ENCODE data around the gene ITPRIP. TPM values are rescaled to one million over a fixed set of nuclear protein-coding genes. Genes with fewer than 3 reads are reported as not detected.

The ITPRIP gene
- total RNA-seq, 2 donors from 2014 or later, result 55.6 to 59.2 TPM

GRCh38 chr10:104301907-104302690 lies 36.2 kb downstream of the ITPRIP start:
- Histone ChIP-seq H3K27ac (peak overlapping the region; percentile 96 to 97), H3K9me3 (no peaks in the 10 kb centered on the region), H3K4me1 (ENCODE audit: control insufficient read depth in 1 of 2, low read depth in 2 of 2) (peaks cover 25 to 68% of the 10 kb centered on the region in 2 donors), H3K27me3 (replicated peaks; ENCODE audit: insufficient read depth) (no peaks in the 10 kb centered on the region), H3K36me3 (no peaks in the 10 kb centered on the region), H3K4me3 (no peak overlapping the region)
- no peak for DNase-seq (ENCODE audit: low spot score)
- no peak for TF ChIP-seq CTCF (IDR thresholded peaks at IDR 0.05)
- ATAC-seq (ENCODE audit: insufficient number of reproducible peaks, low FRiP score, low read depth), result no peak

DNA sequence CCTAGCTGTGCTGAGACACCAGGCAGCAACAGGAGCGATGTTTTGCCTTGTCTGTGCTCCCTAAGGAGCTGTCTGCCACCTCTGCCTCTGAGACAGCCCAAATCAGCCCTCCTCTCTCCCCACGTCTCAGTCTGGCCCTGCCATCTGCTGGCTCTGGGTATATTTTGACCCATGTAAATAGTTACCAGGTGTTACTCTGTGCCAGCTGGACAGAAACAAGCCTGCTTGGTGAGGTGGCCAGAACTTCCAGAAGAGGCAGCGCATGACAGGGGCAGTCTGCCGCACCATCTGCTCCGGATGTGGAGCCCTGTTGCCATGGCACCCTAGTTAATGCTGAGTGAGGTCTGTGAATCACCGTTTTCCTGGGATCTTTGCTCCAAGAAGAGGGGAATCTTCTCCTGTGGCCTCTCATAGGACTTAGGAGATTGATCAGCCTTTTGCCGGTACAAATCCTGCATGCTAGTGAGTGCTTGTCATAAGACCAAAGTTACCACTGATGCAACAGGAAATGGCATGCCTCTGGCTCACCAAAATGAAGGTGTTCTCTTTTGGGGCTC lies 37.5 kb downstream of the ITPRIP start:
- no peak for TF ChIP-seq CTCF (IDR thresholded peaks at IDR 0.05)
- H3K4me3 ChIP-seq, result peak overlapping the region; percentile 47
- no peaks in the 10 kb centered on the region for H3K27me3 ChIP-seq (replicated peaks; ENCODE audit: insufficient read depth)
- H3K27ac ChIP-seq, result peak overlapping the region; percentile 96 to 97
- no peaks in the 10 kb centered on the region for H3K36me3 ChIP-seq
- H3K9me3 ChIP-seq, result no peaks in the 10 kb centered on the region
- ATAC-seq (ENCODE audit: insufficient number of reproducible peaks, low FRiP score, low read depth), result peak; percentile 65
- H3K4me1 ChIP-seq (ENCODE audit: control insufficient read depth in 1 of 2, low read depth in 2 of 2), result peaks cover 25 to 55% of the 10 kb centered on the region in 2 donors
- DNase-seq (ENCODE audit: low spot score), result peak; percentile 91

GRCh38 chr10:104300002-104300735 lies 38.1 kb downstream of the ITPRIP start:
- Histone ChIP-seq H3K36me3 (no peaks in the 10 kb centered on the region), H3K27ac (peak overlapping the region; percentile 96 to 97), H3K27me3 (replicated peaks; ENCODE audit: insufficient read depth) (no peaks in the 10 kb centered on the region), H3K9me3 (no peaks in the 10 kb centered on the region), H3K4me1 (ENCODE audit: control insufficient read depth in 1 of 2, low read depth in 2 of 2) (peaks cover 19 to 51% of the 10 kb centered on the region in 2 donors), H3K4me3 (peak overlapping the region; percentile 47)
- DNase-seq (ENCODE audit: low spot score) (peak; percentile 66), ATAC-seq (ENCODE audit: insufficient number of reproducible peaks, low FRiP score, low read depth) (peak; percentile 78)
- TF ChIP-seq CTCF (IDR thresholded peaks at IDR 0.05), result no peak

GRCh38 chr10:104299031-104299904 lies 39.0 kb downstream of the ITPRIP start:
- Histone ChIP-seq H3K9me3 (no peaks in the 10 kb centered on the region), H3K4me3 (peak overlapping the region; percentile 10), H3K27ac (peak overlapping the region; percentile 96 to 97), H3K36me3 (no peaks in the 10 kb centered on the region), H3K4me1 (ENCODE audit: control insufficient read depth in 1 of 2, low read depth in 2 of 2) (peaks cover 16 to 48% of the 10 kb centered on the region in 2 donors), H3K27me3 (replicated peaks; ENCODE audit: insufficient read depth) (no peaks in the 10 kb centered on the region)
- ATAC-seq (ENCODE audit: insufficient number of reproducible peaks, low FRiP score, low read depth), result no peak
- no peak for DNase-seq (ENCODE audit: low spot score)
- no peak for TF ChIP-seq CTCF (IDR thresholded peaks at IDR 0.05)
